Amniotic epithelial cell (primary cell): ENCODE results near the gene OTOG.

Source experiments
- DNase-seq: peaks from one replicate; pipeline ENCODE4 v3.0.0-alpha.2; 2010; ENCODE audit warnings: low read depth

The OTOG gene

DNA sequence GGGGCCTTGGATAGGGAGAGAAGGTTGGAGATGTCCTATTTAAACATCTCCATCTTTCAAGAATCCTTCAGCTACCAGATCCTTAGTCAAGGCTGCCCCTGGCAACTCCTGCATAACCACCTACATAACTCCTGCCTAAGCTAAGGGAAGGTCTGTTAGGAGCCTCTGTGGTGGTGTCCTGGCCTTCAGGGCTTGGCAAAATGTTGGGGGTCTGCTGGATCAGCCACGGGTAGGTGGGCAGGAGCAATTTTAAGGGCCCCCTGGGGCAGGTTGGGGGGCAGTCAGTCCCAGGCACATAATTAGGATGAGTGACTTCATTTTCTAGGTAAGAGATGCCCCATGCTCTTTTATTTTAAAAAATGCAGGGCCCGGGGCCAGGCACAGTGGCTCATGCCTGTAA is 28.7 kb upstream of the OTOG start:
- DNase-seq = no peak

DNA sequence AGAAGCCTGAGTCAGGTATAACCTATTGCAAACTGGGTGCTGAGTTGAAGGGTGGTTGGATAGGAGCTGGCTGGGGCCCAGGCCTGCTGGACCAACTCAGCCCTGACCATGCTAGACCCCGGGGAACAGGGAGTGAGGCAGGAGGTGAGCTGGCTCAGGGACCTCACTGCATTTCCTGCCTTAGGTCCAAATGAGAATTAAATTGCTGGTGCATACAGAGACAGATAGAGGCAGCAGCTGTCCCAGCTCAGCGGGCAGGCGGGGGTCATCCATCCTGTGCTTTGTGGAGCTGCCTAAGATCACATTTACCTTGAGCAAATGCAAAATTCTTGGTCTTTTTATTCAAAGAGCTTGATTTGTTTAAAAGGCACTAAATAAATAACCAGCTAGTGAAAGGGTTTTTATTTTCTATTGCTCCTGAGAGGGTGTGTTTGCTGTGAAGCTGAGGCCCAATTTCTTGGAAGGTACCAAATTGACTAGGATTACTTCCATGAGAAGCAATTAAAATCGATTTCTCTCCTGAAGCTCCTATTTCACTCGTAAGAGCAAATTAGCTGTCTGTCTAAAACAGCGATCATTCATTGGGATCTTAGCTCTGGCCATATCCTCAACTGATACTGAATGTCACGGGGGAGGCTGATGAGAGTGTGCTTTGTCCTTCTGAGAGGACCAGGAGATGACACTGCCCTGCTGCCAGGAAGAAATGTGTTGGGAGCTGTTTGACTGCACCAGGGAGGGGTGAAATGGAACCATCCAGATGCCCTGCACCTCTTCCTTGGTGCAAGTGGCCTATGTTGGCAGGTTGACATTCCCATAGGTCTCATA is 27.8 kb upstream of the OTOG start:
- no peak for DNase-seq

DNA sequence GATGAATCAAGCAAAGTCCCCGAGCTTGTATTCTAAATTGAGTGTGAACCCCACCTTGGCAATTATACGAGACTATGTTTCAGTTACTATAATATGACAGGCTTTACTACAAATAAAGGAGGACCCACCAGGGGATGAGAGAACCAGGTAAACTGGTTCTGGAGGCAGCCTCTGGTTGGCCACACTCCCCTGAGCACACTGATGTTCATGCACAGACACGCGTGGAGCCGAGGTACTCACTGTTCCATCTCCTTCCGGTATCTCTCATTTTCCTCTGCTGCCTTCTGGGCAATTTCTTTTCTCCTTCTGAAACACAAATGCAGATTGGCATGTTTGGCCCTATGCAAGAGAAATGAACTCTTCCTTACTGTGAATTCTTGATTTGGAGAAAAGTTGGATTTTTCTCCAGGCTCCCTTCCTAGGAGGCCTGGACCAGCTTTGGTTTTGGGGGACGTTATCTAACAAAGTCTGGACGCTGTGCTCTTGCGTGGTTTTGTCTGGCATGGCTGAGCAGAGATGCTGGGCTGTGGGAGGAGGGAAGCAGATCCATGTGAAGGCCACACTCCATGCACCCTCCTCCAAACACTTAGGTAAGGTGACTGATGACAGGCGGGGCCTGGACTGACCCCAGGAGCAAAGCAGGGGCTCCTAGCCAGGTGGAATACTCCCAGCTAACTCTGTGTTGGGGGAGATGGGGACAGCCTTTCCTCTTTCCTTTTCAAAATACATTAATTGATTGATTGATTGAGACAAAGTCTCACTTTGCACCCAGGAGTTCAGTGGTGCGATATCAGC is 25.8 kb upstream of the OTOG start:
- DNase-seq = no peak

DNA sequence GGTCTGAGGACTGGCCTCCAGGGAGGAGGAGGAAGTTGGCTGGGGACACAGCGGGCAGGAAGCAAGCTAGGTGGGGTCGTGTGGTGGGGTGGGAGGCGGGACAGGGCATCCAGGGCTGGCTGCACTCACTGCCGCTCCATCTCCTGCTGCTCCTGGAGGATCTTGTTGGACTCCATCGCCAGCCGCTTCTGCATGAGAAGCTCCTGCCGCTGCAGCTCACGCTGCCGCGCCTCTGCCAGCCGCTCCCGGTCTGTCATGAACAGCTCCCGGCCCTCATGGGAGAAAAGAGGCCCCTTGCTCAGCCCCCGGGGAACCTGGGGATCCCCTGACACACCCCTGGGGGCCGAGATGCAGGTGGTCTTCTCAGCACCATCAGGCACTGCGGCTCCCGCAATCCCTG is 24.4 kb upstream of the OTOG start:
- no peak for DNase-seq

DNA sequence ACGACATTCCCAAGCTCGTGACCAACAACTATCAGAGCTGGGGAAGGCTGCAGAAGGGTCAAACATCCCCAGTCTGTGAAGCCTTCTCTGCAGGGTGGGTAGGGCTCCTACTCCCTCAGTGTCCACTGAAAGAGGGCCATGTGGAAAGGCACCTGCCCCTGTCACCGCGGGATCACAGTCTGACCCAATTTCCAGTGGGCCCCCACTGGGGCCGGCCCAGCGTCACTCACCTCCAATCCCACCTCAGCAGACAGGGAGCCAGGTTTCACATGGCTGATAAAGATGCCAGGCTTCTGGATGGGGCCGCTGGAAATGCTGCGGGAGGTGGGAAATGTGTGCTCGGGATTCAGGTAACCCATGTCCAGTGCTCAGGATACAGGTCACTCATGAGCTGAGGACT is 22.8 kb upstream of the OTOG start:
- DNase-seq = no peak

DNA sequence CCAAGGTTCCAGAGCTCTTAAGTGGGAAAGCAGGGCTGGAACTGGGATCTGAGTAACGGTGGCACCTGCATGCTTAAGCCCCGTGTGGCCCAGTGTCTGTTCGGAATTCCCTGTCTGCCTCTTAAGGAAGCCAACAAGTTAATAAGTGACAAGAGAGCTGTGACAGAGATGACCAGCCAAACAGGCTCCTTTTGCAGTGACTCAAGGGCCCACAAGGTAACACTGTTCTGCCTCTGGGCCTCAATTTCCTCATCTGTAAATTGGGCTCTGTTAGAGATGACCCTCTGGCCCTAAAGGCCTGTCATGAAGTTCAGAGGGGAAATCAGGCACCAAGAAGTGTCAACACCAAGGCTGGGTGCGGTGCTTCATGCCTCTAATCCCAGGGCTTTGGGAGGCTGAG is 21.5 kb upstream of the OTOG start:
- no peak for DNase-seq

DNA sequence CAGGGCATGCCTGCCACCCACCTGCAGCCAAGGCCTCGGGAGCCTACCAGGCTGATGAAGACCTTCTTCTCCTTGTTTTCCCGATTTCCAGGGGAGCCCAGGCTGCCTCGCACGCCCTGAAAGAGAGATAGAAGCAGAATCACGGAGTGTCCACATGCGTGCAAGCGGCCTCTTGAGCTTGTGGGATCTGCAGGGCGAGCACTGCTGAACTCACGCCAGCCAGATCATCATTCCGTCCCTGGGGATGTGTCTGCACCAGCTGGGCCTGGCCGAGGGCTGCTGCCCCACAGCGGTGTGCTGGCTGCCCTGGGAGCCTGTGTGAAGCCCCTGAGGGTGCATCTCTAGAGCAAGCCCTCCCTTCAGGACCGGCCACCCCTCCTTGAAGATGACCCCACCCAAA is 20.7 kb upstream of the OTOG start:
- DNase-seq = no peak

DNA sequence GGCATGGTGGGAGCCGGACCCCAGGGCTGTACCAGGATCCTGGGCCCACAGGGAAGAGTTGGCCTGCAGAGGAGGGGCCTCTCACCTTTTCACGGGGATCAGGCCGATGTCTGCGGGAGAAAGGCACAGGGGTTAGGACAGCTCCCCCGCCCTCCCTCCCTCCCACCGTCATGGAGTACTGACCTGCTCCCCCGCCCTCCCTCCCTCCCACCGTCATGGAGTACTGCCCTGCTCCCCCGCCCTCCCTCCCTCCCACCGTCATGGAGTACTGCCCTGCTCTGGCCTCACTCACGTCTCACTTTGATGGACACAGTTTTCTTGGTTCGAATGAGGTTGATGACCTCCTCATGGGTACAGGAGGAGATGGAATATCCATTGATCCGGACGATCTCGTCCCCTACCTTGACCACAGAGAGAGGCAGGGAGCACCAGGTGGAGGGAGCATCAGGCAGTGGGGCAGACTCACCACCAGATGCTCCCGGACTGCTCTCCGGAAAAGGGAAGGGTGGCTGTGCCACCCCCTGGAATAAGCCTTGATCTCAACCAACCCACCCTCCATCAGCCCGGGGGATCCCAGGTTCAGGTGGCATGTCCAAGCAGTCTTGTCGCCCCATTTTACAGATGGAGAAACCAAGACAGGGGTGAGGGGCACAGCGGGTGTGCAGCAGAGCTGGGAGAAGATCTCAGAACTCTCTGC is 20.0 kb upstream of the OTOG start:
- no peak for DNase-seq

DNA sequence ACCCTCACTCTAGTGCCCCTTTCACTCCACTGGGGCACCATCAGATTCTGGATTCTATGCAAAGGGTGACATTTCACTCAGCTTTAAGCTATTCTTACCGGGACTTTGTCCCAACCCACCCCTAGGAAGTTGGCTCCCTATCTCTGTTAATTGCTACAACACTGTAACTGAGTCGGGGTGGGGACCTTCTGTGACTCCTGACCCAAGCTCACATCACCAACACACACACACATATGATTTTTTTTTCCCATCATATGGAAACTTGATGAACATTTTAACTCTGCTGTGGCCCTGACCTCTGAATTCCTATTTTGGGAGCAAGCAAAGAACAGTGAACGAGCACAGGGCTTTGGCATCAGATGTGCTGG is 19.4 kb upstream of the OTOG start:
- no peak for DNase-seq

DNA sequence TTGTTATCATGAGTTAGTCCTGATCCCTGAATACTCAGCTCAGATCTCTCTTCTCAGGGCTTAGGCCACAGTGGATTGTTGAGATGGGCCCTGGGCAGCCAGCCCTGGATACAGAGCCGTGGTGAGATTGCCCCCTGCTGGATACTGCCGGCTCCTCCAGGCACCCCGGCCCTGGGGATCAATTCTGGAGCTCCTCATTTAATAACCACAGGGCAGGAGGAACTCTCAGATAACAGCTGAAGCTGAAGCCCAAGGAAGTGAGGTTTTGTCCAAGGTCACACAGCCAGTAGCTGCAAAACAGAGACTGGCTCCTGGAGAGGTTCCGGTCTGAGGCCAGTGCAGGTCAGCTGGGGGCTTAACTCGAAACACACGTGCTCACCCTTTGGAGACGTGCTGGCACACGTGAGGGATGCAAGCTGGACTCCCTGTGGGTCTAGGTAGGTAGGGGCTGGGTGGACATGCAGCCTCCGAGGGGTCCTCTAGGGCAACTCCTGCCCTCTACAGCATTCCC is 18.8 kb upstream of the OTOG start:
- peak; percentile 20 for DNase-seq

DNA sequence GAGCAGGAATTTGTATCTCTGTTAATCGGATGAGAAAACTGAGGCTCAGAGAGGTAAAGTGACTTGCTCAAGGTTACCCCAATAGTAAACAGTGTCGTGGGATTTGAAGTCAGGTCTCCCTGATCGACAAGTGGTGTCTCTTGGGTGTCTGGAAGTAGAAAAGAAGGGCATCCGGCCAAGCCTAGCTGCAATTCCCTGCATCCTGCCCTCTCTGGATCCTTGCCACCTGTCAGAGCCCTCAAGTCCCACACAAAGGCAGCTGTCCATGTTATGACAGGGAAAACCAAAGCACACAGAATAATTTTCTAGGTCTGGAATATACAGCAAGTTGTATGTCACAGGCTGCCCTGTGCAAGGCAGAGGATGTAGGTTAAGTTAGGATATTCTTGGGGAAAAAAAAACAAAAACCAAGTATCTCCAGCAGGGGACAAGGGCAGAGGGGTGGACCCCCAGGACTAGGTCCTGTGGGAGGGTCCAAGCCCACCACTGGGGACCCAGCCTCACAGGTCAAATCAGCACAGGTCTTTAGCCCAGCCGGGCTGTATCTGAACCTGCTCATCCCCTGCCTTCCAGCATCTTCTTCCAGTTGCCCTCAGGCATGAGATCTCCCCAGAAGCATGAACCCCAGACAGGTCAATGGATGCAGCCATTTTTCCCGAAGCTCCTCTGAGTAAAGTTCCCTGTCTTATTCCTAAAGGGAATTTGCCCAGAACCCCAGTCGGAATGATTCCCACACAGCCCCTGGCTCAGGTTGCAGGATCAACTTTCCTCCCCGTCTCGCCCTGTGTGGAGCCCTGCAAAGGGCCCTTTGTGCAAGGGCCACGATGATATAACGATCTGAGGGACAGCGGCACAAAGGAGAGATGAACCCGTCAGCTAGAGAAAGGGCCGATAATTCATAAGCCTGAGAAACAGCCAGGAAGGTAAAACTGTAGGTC is 17.9 kb upstream of the OTOG start:
- DNase-seq = no peak

DNA sequence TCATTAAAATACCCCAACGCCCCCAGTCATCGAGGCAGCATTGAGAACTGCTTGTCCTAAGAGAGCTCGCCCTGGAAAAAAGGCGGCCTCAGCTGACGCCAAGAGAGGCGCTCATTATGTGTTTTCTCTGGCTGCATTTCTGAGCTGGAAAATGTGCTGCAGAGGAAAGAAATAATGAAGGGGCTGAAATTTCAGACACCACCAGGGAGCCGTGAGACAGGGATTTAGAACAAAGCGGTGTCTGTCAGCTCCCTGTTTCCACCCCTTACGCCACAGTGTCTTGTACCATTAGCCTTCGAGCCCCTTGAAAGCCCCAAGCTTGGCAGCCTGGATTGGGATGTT is 17.2 kb upstream of the OTOG start:
- no peak for DNase-seq

DNA sequence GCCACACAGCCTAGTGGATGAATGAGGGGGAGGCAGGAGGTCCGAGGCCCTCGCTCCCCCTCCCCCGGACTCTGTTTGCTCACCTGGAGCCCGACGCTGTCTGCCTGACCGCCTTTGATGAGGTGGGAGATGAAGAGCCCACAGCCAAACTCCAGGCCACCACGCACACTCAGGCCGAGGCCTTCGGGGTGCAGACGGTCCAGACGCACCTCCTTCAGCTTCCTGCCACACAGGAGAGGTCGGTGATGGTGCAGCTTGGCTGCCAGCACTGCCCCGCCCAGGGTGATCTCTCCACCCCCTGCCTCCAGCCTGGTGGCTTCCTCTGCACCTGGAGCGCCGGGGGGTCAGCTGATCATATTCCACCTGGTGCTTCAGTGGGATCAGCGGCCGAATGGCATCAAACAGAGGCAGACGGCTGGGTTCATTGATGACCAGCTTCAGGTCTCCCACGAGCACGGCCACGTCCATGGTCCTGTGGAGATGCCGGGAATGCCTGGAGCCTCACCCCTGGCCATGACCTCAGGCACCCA is 15.9 kb upstream of the OTOG start:
- no peak for DNase-seq

DNA sequence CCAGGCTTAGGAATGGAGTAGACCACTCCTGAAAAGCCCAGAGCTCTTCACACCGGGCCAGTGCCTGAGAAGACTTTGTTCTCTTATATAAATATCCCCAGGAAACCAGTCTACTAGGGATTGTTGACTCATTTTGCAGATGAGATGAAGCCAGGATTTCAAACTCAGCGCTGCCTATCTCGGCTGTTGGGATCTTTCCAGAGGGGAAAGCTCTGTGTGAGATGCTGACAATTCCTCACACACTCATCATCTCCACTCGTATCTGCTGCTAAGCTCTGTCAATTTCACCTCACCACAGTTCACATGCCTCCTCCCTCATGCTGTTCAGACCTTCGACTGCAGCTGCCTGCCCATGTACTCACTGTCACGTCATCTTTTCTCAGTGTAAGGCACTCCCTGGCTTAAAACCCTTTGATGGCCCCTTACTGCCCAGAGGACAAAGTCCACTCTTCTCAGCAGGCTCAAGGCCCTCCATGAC is 15.4 kb upstream of the OTOG start:
- peak; percentile 91 for DNase-seq

DNA sequence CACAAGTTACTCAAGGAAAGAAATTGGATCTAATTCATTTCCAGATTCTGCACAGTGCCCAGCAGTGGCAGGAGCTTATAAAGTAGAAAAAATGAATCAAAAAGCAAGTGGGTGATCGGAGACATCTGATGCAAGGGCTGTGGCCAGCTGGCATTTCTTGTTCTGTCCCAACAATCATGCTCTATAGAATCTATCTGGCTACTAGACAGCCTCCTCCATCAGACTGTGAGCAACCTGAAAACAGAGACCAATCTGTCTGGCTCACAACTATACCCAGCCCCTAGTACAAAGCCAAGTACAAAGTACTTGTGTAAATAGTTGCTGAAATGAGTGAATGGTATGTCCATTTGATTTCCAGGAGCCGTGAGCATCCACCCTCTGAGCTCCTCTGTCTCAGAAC is 14.3 kb upstream of the OTOG start:
- DNase-seq = no peak

DNA sequence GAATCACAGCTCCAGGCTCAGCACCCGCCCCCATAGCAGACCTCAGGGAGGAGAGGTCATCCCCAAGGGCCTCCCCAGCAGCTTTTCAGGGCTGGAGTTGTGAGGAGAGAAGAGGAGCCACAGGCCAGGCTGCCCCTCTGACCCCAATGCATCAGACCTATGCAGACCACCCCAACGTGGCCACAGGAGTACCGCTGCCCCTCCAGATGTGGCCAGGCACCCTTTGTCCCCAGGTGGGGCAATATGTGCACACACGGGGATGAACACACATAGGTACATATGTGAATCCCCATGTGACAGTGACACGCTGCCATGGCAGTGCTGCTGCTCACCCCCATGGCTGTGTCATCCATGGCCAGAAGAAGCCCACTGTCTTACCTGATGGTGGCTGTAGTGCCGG is 13.7 kb upstream of the OTOG start:
- DNase-seq = no peak

DNA sequence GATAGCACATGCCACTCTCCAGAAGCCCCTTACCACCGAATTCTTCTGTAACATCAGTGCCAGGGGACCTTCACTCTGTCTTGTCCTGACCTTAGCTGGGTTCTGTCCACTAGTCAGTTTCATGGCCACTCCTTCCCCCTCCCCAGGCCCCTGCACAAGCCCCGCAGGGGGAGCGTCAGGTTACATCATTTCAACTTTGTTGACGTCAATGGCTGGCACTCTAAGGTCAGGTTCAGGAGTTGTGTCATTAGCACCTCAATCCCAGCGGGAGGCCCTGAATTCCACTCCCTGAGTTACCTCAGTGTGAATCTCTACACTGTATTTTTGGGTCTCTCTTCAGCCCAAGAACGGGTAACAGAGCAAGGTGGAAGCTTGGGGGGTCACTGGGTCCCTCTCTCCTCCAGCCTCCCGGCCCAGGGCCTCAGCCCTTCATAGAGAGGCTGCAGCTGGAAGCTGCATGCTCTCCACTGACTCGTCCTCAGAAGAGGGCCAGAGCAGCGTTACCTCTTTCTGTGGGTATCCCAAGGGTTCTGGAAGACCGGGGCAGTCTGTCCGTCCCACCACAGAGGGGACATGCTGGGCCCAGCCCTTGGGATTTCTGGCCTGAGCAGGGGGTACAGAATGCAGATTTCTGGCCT is 13.2 kb upstream of the OTOG start:
- no peak for DNase-seq

DNA sequence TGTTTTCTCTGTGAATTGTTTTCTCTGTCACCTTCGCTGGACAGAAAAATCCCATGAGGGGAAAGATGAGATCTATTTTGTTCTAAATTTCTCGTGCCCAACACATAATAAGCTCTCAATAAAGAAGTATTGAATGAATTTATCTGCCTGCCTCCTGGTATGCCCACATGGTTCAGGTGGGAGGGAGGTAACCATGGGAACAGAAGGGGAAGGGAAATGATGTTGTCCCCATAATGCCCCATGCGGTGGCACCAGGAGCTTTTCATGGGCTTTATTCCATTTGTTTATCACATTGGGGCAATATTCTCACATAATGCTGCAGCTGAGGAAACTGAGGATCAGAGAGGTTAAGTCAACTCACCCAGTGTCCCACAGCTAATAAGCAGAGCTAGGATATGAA is 11.6 kb upstream of the OTOG start:
- DNase-seq = no peak

DNA sequence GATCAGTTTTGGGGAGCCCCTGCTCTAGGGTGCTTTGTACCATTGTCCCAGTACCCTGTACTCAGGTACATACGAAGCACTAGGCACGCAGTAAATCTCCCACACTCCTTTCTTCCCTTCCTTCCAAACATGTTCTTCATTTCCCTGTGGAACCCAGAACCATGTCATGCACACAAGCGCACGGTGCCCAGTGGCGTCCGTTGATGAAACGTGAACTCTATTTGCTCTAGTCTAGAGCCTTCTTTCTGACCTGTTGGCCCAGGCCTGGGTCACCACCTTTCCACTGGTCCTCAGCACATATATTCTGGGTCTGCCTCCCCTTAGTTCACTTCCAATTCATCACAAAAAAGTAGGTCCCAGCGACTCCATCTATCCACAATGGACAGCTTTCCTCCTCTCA is 9.8 kb upstream of the OTOG start:
- no peak for DNase-seq

DNA sequence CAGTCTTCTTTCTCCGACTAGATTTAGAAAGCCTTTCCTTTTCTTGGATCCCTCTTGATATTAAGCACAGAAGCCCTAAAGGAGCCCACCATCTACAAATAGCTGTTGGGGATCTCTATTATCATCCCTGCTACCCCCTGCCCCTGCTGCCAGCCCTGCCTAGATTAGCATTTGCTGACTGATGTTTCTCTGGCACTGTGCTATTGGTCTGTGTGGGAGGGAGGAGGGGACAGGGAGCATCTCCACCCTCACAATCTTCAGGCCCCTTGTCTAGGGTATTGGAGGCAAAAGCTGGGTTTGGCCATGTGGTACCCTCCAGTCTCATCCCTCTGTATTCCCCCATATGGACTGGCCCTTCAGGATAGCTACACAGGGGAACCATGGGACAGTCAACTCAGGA is 9.0 kb upstream of the OTOG start:
- DNase-seq = no peak

DNA sequence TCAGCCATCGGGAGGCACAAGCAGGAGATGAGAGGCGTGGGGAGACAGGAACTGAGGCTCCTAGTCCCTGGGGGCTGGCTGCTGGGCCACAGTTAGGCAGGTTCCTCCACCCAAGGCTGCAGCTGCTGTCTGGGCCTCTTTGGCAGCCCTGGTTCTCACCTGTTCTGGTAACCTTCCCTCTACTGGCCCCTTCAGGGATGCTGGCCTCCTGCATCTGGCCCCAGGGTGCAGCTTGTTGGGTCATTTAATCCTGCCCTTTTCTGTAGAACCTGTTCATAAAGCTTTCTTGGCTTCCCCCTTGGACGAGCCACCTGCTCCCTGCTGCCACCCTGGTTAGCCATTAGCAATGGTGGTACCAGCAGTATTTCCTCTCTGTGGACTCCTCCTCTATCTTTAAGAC is 8.3 kb upstream of the OTOG start:
- no peak for DNase-seq
